Keratinocyte (primary cell): Measurements from ENCODE around the gene CCL17. TPM values are rescaled to one million over a fixed set of nuclear protein-coding genes. Genes with fewer than 3 reads are reported as not detected.

ENCODE experiments used
- DNase-seq: peaks from one replicate; pipeline ENCODE4 v3.0.0-alpha.2; 2011; ENCODE audit warnings: low read depth, missing footprints, low spot score
- FAIRE-seq: peaks from 2 replicates; lab custom pipeline; 2011; peaks lifted over from hg19 to GRCh38; lab: Jason Lieb, UNC
- H2AFZ ChIP-seq: 2 replicates; pipeline ENCODE4 v1.6.0; 2012; ENCODE audit warnings: low read length, control low read depth, inconsistent platforms; ENCODE audit not compliant: control insufficient read depth
- H3K27ac ChIP-seq: 2 replicates; pipeline ENCODE4 v1.5.1; 2011; ENCODE audit warnings: low read length; ENCODE audit not compliant: control insufficient read depth, insufficient read depth
- H3K27me3 ChIP-seq: 3 replicates; pipeline ENCODE4 v1.6.0; 2011; ENCODE audit warnings: low read length; ENCODE audit not compliant: control insufficient read depth, insufficient read depth; ENCODE audit errors: extremely low read depth
- H3K36me3 ChIP-seq, 2 experiments: 2 replicates in 1 of 2; 3 replicates in 1 of 2; pipeline ENCODE4 v1.5.1; 2011; ENCODE audit warnings: low read length in 2 of 2, mild to moderate bottlenecking in 1 of 2; ENCODE audit not compliant: control insufficient read depth in 2 of 2, insufficient read depth in 2 of 2; ENCODE audit errors: extremely low read depth in 1 of 2
- H3K4me1 ChIP-seq: 3 replicates; pipeline ENCODE4 v1.5.1; 2011; ENCODE audit warnings: low read length; ENCODE audit not compliant: control insufficient read depth, insufficient read depth; ENCODE audit errors: extremely low read depth
- H3K4me2 ChIP-seq: 3 replicates; pipeline ENCODE4 v1.6.0; 2011; ENCODE audit warnings: low read depth, low read length; ENCODE audit not compliant: control insufficient read depth, insufficient read depth; ENCODE audit errors: extremely low read depth
- H3K4me3 ChIP-seq, 3 experiments: fragments of 200-600 bp in 1 of 3; sonication (generic) in 1 of 3; 2 replicates in 2 of 3; 3 replicates in 1 of 3; pipeline ENCODE4 v1.5.1; 2011 to 2016; ENCODE audit warnings: low read length in 3 of 3, mild to moderate bottlenecking in 3 of 3, control low read depth in 2 of 3, inconsistent platforms in 1 of 3, low read depth in 1 of 3, mixed read lengths in 1 of 3, mixed run types in 1 of 3, moderate library complexity in 1 of 3; ENCODE audit not compliant: control insufficient read depth in 2 of 3, insufficient read depth in 2 of 3; ENCODE audit errors: extremely low read depth in 1 of 3
- H3K79me2 ChIP-seq: 2 replicates; pipeline ENCODE4 v1.6.0; 2012; ENCODE audit warnings: low read length; ENCODE audit not compliant: control insufficient read depth, insufficient read depth
- H3K9ac ChIP-seq: 3 replicates; pipeline ENCODE4 v1.6.0; 2011; ENCODE audit warnings: low read length; ENCODE audit not compliant: control insufficient read depth, insufficient read depth; ENCODE audit errors: extremely low read depth
- H3K9me1 ChIP-seq: 3 replicates; pipeline ENCODE4 v1.6.0; 2011; ENCODE audit warnings: low read length; ENCODE audit not compliant: control insufficient read depth, insufficient read depth; ENCODE audit errors: extremely low read depth
- H3K9me3 ChIP-seq: 2 replicates; pipeline ENCODE4 v1.5.1; 2012; ENCODE audit warnings: low read depth, low read length; ENCODE audit not compliant: control insufficient read depth
- H4K20me1 ChIP-seq: 3 replicates; pipeline ENCODE4 v1.6.0; 2011; ENCODE audit warnings: low read length; ENCODE audit not compliant: control insufficient read depth, insufficient read depth; ENCODE audit errors: extremely low read depth
- EZH2 ChIP-seq: IDR thresholded peaks from one replicate; pipeline ENCODE4 v1.6.1; 2012; ENCODE audit warnings: inconsistent platforms, mild to moderate bottlenecking, low read length, moderate library complexity
- dilution Hi-C: fragments of 300-500 bp; cut with MboI; formaldehyde crosslinking; loops from one replicate; pipeline ENCODE4 v1.7.0; 2020; ENCODE audit warnings: low sequenced_read_pairs; ENCODE audit not compliant: extremely low pct_ligation_motif_present
- polyA plus RNA-seq, 5 experiments: library from polyadenylated mRNA; depleted of rRNA in 3 of 5; stranded (reverse) in 3 of 5; stranded (forward) in 1 of 5; unstranded in 1 of 5; fragments of >200 nt; gene quantifications; 1 replicate in 1 of 5; 2 replicates in 3 of 5; 3 replicates in 1 of 5; pipeline versions ENCODE4 v1.2.1 to v1.2.3, GENCODE V29; 2011 to 2012; ENCODE audit warnings: missing spikeins in 2 of 5, low read depth in 1 of 5, low replicate concordance in 1 of 5
- TF ChIP-seq, protein P1 (sequence below), 3 experiments: IDR thresholded peaks in 1 of 3; conservative IDR thresholded peaks in 1 of 3; optimal IDR thresholded peaks in 1 of 3; 2 replicates in 2 of 3; 3 replicates in 1 of 3; pipeline versions ENCODE3 to v1.5.1; 2011; ENCODE audit warnings: low read length in 3 of 3, mild to moderate bottlenecking in 3 of 3, moderate library complexity in 2 of 3, control low read depth in 1 of 3, inconsistent platforms in 1 of 3; ENCODE audit not compliant: insufficient read depth in 2 of 3; ENCODE audit errors: extremely low read depth in 1 of 3

Gene CCL17
- polyA plus RNA-seq, 1 donor (not counting 4 experiments of a cell fraction or from before 2014, with no cell fraction given) = not detected

DNA sequence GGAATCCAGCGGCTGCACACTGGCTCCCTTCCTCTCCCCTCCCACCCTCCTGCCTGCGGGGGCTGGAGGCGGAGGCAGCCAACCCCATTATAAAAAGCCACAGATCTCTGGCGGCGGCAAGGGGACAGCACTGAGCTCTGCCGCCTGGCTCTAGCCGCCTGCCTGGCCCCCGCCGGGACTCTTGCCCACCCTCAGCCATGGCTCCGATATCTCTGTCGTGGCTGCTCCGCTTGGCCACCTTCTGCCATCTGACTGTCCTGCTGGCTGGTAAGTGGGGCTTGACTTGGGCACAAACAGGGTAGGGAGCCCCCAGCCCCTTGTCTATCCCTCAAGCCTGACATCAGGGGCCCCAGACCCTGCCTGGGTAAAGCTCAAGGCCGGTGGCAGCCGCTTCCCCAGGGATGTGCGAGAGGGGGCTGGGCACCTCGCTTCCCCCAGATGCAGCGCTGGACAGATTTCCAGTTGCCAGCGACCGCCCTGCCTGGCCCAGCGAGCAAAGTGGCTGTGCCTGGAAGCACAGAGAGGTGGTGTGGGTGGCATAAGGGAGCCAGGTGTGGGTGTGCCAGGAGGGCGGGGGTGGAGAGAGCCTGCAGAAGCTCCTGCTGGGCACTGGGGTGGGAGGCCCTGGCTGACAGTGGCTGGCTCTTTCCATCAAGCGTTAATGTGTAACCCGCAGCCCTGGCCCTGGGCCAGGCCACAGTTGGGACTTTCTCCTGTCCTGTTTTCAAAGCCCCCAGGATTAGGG is 32.0 kb upstream of the CCL17 start, which contains the start of gene CX3CL1:
CX3CL1 (plus strand) TSS at position 119 of the 745 bp plus-strand sequence; CDS start at position 198, 79 bp downstream.
- Histone ChIP-seq H3K79me2 (no peaks in the 10 kb centered on the region), H3K36me3 (no peaks in the 10 kb centered on the region), H3K9me1 (no peaks in the 10 kb centered on the region), H3K9me3 (no peaks in the 10 kb centered on the region), H3K27me3 (no peaks in the 10 kb centered on the region), H3K27ac (no peak within 1 kb of the TSS), H2AFZ (peak within 1 kb of the TSS; percentile 42), H3K4me1 (peaks cover 38% of the 10 kb centered on the region), H3K9ac (peak within 1 kb of the TSS; percentile 13), H4K20me1 (no peaks in the 10 kb centered on the region), H3K4me2 (peak within 1 kb of the TSS; percentile 41), H3K4me3 (peak within 1 kb of the TSS in 1 of 3 experiments; percentile 29)
- FAIRE-seq = no peak
- no peak for DNase-seq
- dilution Hi-C loops = no loop called here
- TF ChIP-seq EZH2 = no peak
- TF ChIP-seq, protein P1, sequence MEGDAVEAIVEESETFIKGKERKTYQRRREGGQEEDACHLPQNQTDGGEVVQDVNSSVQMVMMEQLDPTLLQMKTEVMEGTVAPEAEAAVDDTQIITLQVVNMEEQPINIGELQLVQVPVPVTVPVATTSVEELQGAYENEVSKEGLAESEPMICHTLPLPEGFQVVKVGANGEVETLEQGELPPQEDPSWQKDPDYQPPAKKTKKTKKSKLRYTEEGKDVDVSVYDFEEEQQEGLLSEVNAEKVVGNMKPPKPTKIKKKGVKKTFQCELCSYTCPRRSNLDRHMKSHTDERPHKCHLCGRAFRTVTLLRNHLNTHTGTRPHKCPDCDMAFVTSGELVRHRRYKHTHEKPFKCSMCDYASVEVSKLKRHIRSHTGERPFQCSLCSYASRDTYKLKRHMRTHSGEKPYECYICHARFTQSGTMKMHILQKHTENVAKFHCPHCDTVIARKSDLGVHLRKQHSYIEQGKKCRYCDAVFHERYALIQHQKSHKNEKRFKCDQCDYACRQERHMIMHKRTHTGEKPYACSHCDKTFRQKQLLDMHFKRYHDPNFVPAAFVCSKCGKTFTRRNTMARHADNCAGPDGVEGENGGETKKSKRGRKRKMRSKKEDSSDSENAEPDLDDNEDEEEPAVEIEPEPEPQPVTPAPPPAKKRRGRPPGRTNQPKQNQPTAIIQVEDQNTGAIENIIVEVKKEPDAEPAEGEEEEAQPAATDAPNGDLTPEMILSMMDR (optimal IDR thresholded peaks at IDR 0.05 in 1 of 3, IDR thresholded peaks at IDR 0.05 in 1 of 3, conservative IDR thresholded peaks at IDR 0.05 in 1 of 3; ENCODE audit: extremely low read depth in 1 of 3, insufficient read depth in 2 of 3, low read length in 3 of 3) = no peak

DNA sequence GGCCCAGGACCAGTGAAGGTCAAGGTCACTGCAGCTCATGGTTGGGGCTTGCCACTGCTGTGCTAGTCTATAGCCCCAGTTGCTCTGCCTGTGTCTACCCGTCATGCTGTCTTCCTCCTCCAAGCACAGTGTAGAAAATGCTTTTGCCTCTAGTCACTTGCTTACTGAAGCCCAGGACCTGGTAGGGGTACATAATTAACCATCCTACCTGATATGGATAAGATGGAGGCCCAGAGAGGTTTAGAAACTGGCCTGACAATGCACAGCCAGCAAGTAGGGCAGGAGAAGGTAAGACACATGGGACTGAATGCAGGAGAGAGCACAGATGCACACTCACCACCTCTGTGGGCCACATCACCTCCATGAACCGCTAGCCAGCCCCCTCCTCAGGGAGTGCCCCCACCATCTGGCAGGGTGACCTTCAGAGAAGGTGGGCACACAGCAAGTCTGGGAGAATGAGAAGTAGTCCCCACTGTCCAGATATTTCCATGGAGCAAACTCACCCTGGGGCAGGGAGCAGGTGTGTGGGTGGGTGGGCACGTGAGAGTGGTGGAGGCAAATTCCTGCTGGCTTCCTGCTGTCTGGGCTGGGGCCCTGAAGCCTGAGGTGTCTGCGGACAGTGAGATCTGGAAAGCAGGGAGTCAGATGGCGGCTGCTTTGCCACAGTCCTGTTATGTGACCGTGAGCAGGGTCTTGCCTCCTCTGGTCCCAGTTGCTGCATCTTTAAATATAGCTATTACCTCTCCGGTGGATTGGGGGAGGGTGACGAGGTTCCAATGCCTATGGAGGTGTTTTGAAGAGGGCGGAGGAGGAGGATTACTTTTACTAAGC is 31.2 kb upstream of the CCL17 start:
- Histone ChIP-seq H3K4me2 (peak overlapping the region; percentile 75), H3K27me3 (no peaks in the 10 kb centered on the region), H3K4me3 (peak overlapping the region in 2 of 3 experiments; percentile 11 to 26), H3K27ac (peak overlapping the region; percentile 50), H2AFZ (peak overlapping the region; percentile 17), H3K36me3 (no peaks in the 10 kb centered on the region), H3K4me1 (peaks cover 46% of the 10 kb centered on the region), H3K79me2 (no peaks in the 10 kb centered on the region), H4K20me1 (no peaks in the 10 kb centered on the region), H3K9me1 (no peaks in the 10 kb centered on the region), H3K9me3 (no peaks in the 10 kb centered on the region), H3K9ac (peak overlapping the region; percentile 53)
- dilution Hi-C loops = no loop called here
- FAIRE-seq = peak; percentile 44
- no peak for DNase-seq
- TF ChIP-seq, protein P1 (optimal IDR thresholded peaks at IDR 0.05 in 1 of 3, IDR thresholded peaks at IDR 0.05 in 1 of 3, conservative IDR thresholded peaks at IDR 0.05 in 1 of 3; ENCODE audit: extremely low read depth in 1 of 3, insufficient read depth in 2 of 3, low read length in 3 of 3) = no peak
- no peak for TF ChIP-seq EZH2
